SW 1271 (cell line): ENCODE measurements around the gene HOXA1.
A peak's percentile ranks its signal among the peaks of the same experiment; 100 is the strongest.

Experiments
- DNase-seq, 2 experiments: peaks; one replicate each; lab custom pipeline; 2025; lab: John Stamatoyannopoulos, UW

The HOXA1 gene

DNA sequence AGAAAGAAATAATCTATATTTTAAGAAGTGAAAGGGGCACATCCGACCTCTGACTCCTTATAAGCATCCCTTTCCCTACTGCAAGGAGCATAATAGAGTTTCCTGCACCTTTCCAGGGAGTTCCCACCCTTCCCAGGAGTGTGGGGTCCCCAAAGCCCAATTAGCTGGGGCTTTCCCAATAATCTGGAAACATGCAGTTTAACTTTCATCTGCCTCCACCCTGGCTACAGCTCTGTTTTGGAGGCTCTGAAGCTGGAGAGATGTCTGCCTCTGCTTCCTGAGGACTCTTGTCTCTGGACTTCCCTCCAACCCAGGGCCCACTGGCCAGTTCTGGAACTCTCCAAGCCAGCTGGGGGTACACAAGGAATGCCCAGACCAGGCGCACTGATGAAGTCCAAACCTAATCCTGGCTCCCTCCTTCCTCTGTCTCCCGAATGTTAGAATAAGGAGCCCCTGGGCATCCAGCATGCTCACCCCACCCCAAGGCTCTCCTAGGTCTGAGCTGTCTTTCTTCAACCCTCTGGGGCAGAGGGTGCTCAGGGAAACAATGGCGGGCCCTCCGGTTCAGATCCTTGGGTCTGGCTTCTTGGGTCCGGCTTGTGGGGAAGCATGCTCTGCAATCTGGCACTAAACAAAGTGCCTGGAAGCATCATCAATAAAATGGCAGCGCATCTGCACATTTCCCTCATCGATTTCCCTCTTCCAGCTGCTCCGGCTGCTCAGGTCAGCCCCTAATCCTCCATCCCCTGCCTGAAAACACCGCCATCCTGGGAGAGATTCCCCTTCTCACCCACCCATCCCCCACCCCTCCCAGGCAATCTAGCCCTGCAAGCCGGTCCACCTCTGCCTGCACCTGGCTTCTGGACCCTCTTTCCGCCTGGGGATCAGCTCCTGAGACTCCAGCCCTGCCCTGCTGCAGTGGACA is 21.4 kb upstream of the HOXA1 start:
- DNase-seq, result no peak

DNA sequence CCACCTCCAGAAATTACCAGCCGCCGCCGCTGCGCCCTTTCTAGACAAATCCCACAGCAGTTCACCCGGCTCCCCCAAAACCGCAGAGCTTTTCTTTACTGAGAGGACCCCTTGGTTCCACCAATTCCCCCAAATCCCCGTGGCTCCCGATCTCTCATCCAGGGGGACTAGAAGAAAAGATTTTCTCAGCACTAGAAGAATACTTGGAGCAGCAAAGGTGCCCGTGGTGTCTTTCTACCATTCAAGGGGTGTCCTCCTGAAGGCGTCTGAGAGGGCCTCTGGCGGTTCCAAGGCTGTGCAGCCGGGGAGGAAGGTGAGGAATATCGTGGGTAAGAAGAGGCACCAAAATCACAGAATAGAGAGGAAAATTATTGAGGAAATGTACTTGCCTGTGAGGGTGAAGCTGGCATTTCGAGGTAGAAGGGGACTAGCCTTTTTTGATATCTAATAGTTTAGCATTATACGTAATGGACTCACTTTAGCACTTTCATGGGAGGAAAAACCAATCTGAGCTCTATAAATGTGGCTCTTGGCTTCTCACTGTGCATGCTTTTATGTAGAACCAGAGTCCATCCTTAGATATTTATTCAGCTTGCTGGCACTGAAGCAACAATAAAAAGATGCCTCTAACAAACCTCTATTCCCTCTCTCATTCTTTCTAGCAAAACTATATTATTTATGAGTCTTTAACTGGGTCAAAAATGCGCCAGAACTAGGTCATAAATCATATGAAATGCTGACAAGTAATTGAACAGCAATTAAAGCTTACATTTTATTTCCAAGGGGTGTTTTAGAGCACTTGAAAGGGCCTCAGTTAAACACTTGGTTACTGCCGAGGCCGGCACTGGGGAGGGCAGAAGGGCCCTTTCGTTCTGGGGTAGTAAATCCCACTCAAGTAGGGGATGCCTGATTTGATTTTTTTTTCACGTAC is 20.5 kb upstream of the HOXA1 start:
- DNase-seq, result no peak

DNA sequence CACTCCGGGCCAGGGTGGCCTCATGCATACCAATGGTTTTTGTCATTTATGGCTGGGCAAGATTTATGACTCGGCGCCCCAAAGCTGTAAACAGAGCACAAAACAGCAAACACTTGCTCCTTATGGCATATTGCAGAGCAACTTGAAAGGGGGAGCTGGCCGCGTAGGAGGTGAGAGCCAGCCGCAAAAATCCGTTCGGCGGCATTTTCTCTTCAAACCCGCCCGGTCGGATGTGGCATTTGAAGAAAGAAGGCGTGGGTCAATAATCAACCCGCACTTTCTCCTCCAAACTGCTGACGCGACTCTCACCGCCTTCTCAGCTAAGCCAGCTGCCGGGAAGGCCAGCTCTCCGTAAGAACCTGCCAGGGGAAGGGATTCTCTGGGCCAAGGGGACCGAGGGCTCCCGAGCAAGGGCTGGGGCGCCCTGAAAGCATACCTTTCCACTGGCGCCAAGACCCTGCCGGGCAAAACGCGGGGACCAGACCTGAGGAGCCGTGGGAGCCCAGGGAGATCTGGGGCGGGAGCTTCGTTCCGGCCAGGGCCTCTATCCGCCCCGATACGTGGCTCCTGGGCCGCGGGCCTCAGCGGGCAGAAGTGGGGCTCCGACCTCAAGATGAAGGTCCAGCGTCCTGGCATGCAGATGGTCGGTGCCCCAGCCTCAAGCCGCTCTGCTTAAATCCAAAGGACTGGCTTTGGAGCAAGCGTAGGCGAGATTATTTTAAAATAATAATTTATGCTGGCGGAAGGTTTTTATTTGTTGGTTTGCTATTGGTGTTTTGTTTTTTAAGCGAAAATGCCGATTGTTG is 19.6 kb upstream of the HOXA1 start:
- no peak for DNase-seq

DNA sequence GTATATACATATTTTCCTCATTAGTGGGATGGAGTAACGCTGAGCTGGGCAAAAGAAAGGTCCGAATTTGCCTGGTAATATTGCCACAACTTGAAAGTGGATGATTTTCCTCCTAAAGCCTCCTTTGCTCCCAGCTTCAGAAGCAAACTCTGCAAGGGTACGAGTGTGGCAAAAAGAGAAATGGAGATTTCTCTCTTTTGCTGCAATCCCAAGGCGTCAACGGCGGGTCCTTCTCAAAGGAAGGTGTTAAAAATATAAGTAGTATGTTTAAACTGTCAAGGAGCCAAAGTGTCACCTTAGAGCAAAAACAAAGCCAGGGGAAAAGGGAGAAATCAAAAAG is 19.1 kb upstream of the HOXA1 start:
- DNase-seq, result no peak

DNA sequence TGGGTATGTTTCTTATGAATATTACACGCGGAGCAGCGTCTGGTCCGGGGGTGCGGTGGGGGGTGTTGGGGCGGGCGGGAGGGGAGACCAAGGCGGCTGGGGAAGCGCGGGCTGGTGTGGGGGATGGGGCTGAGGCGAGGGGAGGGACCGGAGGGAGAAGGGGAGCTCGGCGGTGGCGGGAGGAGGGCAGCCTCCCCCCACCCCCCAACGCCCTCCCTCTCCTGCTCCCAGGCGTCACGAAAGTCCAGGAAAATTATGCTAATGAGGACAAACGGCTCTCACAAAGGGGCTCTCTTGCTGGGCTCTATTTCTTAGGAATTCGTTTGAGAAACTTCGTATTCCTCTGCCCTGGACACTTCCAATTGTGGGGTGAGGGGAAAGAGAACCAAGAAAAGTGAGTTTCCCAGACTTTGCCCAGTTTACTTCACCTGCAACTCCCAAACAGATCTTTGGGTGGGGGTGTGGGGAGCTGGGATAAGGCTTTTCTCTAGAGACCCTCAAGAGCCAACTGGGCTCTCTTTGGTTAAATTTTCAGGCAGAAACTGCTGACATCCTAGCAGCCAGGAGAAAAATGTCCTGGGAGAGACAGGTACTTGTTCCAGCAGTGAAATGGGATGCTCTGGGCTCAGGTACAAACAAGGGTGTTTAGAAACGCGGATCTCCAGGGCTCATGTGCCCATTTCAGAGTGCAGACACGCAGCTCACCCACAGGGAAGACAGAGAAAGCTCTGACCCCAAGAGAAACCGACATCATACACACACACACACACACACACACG is 18.4 kb upstream of the HOXA1 start:
- peak in 1 of 2 experiments; percentile 43 for DNase-seq

DNA sequence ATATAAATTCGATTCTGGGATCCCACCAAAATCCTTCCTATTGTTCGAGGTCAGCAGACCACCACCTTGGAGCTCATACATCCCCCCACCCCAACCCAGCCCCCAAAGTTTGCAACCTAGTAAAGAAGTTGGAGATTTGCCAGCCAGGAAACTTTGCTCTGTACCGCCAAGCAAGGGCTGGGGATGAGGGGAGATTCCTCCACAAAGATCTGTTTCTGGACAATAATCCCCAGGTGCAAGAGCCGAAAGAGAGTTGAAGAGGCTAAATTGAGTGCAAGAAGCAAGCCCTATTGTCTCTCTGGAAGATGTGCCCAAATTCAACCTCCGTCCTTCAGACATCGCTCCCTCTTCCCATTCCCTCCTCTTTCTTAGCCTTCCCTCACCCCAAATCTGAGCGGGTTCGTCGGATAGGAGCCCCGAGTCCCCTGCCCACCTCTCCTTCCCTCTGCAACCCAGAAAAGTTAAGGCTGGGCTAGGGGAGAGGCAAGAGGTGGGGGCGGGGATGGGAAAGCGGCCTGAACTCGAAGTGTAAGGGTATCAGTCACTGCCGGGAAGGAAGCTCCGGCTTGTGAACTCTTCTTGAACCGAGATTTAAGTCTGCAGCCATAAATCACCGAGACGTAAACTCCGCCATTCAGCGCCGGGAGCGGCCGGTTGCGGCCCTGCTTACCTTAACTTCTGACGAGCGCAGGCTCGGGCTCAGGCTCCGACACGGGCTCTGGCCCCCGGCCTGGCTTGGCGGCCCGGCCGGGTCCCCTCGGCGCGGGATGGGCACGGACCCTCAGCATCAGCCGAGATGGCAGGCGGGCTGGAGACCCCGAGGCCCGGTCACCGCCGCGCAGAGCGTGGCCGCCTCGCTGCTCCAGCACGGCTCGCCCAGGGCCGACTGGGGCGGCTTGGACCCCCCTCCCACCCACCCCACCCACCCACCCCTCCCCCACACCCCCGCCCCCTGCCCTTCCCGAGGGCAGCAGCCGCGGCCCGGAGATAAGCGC is 17.5 kb upstream of the HOXA1 start:
- peak in 1 of 2 experiments; percentile 41 for DNase-seq

DNA sequence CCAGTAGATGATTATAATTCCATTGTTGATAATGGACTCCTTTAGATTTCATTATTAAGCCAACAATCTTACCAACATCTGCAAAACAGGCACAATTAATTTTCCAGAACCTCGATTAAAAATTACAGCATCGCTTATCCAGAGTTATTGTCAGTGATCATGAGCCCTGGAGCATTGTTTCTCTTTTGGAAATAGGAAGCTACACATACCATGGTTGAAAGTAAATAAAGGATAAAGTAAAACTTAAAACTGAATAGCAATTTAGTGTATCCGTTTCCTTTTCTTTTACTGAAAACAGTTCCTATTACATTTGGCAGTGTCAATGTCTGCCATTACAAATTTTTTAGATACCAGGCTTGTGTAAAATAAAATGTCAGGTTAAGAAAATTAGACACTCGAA is 16.6 kb upstream of the HOXA1 start:
- DNase-seq, result no peak

DNA sequence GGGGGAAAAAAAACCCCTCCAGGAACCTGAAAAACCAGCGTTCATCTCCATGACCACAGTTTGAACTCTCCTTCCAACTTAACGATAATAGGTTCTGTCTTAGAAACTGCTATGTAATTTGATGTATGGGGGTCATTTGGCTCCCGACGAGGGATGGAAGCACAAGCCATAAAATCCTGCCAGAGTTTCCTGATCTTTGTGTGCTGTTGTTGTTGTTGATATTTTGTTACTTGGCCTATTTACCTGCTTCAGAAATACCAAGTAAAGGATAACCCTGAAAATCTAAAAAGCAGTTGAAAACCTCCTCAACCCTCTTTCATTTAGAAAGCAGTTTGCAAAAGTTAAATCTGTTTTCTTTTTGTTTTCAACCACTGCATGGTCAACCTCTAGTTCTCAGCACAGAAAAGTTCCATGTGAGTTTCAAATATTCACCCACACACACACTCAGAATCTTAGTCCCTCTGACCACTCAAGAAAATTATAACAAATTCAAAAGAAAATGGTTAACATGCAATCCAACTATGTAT is 16.0 kb upstream of the HOXA1 start:
- no peak for DNase-seq

DNA sequence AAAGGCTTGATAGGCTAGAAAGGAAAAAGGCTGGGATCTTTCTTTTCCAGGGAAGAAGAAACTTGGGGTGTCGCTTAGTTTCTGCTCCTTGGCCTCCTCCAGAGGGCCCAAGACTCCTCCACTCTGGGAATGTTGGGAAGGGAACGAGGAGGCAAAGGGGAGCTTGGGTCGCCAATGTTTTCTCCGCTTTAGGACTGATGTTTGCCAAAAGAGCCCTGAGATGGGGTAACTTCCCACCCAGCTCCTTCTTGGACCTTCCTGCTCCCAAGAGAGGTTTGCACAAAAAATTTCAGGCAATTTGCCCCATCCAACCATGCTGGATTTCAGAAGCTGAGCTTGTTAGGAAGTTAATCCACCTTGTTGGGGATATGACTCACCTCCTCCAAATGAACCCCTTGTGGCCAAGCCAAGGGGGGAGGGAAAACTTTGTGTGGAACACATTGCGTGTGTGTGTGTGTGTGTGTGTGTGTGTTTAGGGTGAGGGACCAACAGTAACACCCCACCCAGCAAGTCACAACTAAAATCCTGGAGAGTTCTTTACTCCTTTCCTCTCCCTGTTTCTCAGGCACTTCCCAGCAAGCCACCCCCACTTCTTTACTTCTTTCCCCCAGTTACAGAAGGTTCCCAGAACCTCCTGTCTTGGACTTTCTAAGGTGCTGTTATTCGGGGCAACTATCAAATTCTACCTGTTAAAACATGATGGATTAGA is 15.4 kb upstream of the HOXA1 start:
- peak in 1 of 2 experiments; percentile 36 for DNase-seq

DNA sequence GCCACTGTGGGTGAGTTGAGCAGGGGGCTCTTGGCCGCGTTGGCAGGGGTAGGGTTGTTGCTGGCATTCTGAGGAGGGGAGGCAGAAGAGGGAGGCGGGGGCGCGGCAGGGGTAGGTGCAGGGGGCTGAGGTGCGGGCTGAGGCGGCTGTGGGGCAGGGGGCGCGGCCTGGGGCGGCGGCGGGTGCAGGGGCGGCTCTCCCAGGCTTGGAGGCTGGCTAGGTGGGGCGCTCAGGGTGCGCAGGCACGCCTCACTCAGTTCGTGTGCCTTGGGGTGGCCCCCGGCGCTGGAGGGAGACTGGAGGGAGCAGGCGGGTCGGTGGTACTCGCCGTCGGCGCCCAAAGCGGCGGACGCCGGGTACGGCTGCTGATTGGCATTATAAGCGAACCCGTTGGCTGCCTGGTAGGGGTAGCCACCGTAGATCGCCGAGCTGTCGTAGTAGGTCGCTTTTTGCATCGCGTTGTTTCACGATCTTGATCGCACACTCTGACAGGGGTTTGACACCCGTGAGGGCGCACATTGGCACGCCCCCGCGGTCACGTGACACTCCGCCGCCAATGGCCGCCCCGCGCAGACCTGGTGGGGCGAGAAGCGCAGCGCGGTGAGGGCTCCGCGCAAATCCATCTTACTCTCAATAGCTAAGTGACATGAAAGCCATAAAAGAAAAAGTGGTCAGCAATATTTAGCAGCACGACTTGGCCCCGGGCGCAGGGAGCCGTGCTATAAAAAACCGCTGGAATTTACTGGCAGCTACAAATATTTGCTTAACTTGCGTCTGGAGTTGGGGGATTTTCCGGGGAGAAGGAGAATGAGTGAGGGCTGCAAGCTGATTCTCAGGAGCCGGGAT is 14.6 kb upstream of the HOXA1 start:
- peak in 1 of 2 experiments; percentile 28 for DNase-seq

DNA sequence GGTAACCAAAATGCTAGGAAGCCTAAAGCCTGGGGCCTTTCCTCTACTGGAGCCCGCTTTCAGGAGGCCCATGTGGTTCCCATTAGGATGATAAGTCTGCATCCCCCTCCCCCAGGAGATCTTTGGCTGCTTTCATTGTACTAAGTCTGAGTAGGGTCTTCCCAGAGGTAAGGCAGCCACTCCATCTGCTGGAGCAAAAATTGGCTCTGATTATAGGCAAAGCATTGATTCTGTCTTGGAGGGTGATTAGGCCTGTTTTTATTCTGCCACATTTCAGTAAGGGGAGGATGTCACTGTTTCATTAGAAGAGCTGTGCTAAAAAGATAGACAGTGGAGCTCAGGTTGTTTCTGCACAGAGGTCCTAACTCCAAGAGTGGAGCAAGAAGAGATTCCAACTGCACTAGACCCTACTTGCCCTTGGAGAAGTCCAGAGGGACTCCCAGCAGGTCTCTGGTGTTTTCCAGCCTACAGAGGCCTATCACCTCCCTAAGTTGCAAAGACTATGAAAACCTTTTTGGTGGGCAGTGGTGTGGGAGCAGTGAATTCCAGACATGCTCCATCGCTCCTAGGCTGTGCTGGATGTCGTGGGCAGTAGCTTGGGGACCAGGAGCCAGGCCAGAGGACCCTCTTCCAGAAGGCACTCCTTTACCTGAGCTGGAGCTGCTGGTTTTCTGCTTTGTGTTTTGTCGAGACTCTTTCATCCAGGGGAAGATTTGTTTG is 13.8 kb upstream of the HOXA1 start:
- no peak for DNase-seq

DNA sequence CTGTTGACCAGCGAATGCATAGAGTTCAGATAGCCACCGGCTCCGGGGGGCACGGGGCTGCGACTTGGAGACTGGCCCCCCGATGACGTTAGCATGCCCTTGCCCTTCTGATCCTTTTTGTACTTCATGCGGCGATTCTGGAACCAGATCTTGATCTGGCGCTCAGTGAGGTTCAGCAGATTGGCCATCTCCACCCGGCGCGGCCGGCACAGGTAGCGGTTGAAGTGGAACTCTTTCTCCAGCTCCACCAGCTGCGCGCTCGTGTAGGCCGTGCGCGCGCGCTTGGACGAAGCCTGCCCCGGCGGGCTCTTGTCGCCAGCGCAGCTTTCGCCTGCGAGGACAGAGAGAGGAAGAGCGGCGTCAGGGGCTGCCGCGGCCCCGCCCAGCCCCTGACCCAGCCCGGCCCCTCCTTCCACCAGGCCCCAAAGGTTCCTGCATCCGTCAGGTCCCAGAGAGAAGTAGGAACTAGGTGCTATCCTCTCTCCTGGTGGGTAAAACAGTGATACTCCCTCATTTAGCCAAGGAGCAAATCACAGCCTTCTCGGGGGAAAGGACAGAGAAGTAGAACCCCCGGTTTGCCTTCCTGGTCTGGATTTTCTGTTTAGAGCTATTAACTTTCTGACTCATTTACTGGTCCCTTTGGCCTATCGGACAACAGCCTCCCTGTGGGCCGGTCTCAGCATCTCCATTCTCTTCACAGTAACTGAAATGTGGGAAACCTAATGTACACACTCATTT is 12.8 kb upstream of the HOXA1 start:
- no peak for DNase-seq

DNA sequence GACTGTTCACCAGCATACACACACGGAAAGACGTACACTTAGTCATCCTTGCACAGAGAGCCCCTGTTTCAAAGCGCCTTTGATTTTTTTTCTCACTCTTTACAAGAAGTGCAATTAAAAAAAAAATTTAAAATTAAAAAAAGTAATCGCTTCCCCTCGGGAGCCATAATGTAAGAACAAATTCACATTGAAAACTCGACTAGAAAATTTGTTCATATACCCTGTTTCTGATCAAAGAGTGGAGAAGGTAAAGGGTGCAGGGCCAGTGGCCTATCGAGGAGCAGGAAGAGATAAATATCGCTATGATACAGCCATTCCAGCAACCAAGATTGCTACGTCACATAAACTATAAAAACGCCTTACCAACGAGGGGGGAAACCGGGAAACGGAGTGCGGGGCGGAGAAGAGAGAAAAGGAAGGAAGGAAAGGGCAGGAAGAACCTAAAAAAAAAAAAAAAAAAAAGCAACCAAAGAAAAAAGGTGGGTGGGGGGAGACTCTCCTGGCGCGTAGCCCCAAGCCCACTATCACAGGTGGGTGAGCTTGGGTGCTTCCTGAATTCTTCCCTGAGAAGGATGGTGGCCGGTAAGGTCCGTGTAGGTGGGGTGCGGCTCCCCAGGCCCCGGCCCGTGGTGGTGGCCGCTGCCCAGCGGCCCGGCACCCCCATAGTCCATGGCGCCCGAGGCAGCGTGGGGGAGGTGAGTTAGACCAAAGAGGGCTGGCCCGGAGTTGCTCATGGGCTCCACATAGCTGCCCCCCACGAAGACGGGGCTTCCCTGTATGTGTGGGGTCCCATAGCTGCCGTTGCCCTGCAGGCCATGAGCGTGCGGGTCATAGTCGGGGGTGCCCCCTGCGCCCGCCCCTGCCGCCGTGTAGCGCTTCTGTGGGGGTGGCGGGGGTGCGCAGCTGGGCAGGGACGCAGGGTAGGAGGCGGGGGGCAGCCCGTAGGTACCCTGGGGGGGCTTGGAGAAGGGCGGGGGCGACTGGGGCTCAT is 11.9 kb upstream of the HOXA1 start:
- no peak for DNase-seq

DNA sequence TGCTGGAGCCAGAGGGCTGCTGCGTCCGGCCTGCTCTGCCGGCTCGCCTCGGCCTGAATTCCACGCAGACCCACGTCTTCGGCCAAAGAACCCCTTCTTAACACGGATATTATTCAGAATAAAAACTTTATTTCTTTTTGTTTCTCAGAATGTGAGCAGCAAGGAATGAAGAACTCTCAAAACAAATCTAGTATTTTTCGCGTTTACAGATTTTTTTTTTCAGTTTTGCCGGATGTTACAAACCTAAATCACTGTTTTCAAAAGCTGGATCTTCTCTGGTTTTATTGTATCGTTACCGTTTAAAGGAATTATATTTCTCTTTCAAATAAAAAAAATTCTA is 11.1 kb upstream of the HOXA1 start:
- DNase-seq, result no peak

DNA sequence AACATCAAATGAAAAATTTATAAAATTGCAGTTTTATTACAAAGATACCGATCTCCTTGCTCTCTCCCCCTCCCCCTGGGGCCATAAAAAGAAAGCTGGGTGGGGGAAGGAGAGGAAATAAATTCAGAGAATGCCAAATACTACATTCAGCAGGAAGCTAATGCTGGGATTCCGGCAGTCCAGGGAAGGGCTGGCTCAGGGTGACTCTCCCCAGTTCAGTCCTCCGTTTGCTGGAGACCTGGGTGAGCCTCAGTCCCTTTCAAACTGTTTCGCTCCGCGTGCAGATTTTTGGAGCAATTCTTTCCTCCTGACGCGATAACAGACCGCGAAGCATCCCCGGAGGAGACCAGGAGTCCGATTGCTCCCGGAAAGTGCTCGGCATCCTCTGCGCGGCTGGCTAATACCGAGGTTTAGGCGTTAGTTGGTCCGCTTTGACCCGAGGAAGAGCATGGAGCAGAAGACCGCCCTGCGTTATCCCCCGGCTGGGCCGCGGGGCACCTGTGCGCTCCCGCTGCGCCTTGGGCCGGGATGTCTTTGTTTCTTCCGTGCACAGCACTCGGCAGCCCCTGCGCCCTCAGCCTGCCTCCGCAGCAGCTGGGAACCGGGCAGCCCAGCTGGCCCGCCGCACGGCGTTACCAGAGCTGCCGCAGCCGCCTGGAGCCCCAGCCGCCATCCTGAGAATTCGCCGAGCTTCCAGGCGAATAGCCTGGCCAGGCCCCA is 10.5 kb upstream of the HOXA1 start:
- no peak for DNase-seq
